RPMI7951 (cell line): Measurements from ENCODE around the gene VANGL1. TPM values are rescaled to one million over a fixed set of nuclear protein-coding genes. Genes with fewer than 3 reads are reported as not detected.

Experiments used
- DNase-seq: peaks from one replicate; pipeline ENCODE4 v3.0.0-alpha.2; 2012; ENCODE audit warnings: low read depth
- total RNA-seq: library from RNA; depleted of rRNA; stranded (reverse); fragments of >200 nt; shearing (Covaris generic); gene quantifications from 2 replicates; pipeline ENCODE4 v1.2.3, GENCODE V29; 2014

Gene VANGL1
- total RNA-seq, 1 experiment from 2014 or later, result 21.9 TPM

- peak; percentile 66 for DNase-seq
These were observed 63.5 kb downstream of the VANGL1 start for GRCh38 chr1:115705085-115705951.

GRCh38 chr1:115705963-115706362, 64.2 kb downstream of the VANGL1 start:
- DNase-seq, result no peak

DNA sequence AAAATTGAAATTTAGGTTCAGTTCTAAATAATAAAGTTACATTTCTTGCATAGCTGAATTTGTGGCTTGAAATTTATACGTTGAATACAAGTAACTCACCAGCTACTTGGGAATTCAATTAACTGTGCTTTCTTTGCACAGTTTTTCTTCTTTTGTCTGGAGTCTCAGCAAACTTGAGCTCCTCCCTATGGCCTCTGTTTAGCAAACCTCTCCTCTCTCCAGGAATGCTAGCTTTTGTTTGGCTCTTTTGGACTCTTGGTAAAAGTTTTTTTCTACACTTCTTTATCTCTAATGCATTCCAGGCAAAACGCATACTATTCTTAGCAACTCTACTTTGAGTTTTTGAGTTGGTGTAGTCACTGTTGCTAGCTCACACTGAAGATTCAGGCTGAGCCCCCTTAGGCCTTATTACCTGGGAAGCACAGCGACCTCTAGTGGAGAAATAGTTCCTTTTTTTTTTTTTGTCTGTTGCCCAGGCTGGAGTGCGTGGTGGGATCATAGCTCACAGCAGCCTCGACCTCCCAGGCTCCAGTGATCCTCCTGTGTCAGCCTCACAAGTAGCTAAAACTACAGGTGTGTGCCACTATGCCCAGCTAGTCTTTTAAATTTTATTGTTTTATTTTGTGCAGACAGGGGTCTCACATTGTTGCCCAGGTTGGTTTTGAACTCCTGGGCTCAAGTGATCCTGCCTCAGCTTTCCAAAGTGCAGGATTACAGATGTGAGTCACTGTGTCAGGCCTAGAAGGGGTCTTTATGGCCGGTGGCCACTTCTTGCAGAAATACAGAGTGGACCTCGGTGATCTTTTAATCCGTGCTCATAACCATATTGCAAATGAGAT, 65.0 kb downstream of the VANGL1 start:
- peak; percentile 56 for DNase-seq

DNA sequence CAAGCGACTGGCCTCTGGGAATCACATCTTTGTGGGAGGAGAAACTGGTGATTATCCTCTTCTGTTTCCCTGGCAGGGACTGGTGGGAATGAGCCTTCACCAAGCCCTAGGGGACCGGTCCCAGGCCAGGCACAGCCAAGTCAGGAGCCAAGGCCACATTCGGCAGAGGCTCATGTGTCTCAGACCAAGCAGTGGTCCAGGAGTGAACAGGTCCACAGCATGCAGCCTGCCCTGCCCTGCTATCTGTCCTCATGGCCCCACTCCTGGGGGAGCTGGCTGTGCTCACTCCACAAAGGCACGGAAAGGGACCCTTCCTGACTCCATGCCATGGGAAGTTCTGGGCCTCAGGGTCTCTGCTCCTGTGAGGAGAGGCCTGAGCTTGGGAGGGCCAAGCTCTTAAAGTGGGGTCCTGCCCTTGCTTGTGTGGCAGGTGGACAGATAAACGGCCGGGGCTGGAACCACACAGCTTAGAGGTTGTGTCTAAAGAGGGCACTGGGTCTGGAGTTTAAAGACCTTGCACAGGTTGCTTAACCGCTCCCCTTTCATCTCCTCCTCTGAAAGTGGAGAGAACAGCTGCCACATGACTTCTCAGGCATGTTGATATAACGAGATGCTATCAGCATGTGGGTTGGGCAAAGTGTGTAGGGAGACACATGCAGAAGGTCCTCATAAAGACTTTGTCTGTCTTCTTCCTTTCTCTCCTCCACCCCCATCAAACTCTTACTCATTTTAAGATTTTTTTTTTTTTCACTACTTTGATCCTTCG, 69.3 kb downstream of the VANGL1 start:
- DNase-seq, result peak; percentile 5

GRCh38 chr1:115712911-115713609, 71.3 kb downstream of the VANGL1 start:
- DNase-seq, result no peak

DNA sequence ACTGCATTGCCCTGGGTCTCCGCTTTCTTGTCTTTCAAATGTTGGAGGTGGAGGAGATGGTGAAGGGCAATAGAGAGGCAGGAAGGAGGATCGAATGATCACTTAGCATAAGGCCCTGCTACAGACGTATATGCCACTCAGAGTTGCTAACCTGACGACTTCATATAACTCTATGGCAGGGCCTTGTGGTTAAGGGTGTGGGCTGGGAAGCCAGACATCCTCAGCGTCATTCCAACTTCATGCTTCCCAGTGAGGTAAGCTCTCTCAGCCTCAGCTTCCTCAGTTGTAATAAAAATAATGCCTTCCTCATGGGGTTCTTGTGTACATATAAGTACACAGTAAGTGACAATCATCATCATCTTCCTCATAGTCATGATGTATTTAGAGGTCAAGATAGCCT, 72.1 kb downstream of the VANGL1 start:
- DNase-seq, result no peak

GRCh38 chr1:115714572-115715141, 72.9 kb downstream of the VANGL1 start:
- no peak for DNase-seq

DNA sequence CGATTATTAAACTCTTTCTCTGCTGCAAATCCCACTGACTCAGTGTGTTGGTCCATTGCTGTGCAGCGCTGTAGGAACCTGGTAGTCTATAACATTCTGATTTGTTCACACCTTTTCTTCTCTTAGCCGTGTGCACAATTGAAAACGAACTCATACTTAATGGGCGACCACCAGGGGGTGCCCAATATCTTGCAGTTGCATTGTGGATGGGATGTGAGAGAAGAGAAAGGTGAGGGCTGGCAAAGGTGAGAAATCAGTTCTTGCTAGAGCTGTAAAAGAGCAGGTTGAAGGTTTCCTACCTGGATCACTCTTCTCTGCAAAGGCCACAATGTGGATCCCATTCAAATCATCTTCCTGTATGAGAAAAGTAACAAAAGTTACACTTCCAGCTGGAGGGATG, 75.8 kb downstream of the VANGL1 start:
- DNase-seq, result peak; percentile 18

DNA sequence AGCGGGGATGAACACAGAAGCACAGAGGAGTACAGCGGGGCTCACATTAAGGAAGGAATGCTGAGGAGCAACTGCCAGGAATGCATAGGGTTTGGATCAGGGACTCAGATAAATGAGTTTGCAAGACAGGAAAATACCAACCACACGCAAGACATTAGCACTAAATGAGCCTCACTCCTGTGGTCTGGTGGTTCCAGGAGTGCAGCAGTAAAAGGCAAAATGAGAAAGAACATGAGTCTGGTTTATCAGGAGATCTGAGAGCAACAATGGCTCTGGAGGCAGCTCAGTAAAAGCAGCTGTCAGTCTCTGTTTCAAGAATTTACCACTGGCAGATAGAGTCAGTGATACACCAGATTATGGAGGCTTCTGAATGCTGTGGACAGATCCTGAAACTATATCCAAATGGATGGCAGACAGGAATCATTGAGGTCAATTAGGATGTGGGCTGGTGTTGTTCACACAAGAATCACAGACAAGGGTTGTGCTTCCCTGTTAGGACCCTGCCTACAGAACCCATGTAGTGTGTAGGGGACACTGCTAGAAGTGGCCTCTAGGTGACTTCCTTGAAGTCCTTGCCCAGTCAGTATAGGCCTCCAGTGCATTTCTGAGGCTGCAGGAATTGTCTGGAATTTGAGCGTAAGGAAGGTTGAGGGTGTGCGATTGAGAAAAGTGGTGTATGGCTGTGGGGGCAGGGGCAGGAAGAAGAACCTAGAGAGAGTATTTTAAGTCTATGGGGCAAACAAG, 76.4 kb downstream of the VANGL1 start:
- DNase-seq, result no peak

DNA sequence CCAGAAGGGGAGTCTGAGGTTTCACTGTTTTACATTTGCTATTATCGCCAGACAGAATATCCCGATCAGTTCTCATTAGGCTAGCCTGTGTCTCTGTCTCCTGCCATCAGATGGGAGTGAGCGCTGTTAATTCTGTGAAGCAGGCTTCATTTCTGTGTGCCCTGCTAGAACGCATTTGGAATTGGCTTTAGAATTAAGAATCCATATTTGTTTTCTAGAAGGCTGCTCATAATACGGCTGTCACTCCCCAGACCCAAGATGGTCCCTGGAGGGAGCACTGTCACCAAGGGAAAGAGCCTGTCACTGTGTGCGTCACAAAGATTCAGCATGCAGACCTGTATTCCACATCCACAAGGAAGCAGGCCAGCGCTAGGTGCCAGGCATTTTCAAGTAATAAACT, 77.5 kb downstream of the VANGL1 start:
- DNase-seq, result no peak

- no peak for DNase-seq
These were observed 80.5 kb downstream of the VANGL1 start for GRCh38 chr1:115722221-115722620.

- no peak for DNase-seq
These were observed 82.0 kb downstream of the VANGL1 start for GRCh38 chr1:115723756-115724155.

DNA sequence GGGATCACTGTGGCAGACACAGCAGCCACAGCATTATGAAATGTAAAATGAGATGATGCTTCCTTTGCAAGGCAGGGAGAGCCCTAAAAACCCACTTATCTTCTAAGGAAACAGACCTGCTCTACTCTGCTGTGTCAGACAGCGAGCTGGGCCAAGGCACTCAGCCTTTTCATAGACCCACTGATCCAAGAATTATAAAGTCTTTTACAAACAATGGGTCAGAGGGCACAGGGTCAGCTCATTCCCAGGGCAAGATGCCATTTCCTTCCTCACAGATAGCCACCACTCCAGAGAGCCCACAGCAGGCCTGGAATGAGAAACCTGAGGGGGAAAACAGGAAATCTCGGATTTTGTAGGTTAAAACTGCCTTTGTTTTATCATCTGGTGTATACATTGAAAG, 83.8 kb downstream of the VANGL1 start:
- no peak for DNase-seq

DNA sequence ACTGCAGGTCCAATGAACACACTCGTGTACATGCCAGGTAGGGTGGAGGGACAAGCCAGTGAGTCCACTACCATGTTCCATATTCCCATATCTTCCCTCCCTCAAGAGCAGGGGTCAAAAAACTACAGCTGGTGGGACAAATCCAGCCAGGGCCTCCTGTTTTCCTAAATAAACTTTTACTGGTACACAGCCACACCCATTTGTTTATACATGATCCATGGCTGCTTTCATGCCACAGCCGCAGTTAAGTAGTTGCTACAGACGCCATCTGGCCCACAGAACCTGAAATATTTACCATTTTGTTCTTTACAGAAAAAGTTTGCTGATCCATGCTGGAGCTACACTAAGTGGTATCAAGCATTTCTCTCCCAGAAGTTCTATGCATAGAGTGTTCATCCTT, 84.4 kb downstream of the VANGL1 start:
- DNase-seq, result no peak

DNA sequence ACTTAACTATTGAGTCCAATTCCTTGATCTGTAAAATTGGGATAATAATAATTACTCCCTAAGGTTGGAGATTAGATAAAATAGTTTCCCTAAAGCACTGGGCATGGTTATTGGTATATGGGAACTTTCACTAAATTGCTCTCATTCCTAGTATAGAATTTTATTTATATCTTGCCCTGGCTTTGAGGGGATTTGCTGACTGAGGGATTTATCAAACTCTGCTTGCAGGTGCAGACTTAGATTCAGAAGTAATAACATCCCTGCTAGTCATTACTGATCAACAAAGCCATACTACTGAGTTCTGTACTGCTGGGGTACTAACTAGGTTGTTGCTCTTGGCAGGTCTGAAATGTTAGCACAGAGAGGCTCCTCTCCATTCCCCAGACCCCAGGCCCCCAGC, 84.8 kb downstream of the VANGL1 start:
- DNase-seq, result no peak

- peak; percentile 86 for DNase-seq
These were observed 86.0 kb downstream of the VANGL1 start for GRCh38 chr1:115727706-115728249.

DNA sequence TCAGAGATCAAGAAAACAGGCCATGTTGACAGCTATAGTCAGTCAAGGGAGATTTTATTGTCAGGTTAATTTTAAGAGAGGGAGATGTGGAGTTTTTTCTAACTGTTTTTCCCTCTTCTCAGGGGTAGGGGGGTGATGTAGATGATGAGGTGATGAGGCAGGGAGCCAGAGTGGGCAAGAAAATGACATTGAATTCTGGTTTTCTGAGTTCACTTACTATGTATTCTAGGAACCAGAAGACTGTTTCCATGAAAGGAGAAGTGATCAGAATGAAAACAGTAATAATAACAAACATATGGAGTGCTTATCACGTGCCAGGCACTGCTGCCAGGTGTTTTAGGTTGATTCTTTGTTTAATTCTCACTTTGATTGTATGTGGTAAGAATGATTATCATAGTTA, 86.6 kb downstream of the VANGL1 start:
- DNase-seq, result no peak

DNA sequence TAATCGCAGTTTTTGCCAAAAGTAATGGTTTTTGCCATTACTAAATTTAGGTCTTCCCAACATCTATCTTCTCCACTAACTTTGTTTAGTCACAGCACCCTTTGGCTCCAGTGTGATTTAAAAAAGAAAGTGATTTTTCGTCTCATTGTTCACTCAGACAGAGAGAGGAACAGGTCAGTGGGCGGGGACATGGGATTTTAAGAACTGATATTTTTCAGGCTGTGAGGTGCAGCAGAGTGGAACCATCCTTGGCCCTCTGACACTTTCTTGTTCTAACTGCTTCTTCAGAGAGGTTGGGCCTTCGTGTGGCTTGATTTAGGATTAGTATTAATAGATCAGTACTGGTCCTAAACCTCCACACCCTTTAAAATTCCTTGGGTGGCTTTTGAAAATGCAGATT, 88.0 kb downstream of the VANGL1 start:
- DNase-seq, result no peak

- DNase-seq, result no peak
These were observed 90.5 kb downstream of the VANGL1 start for GRCh38 chr1:115732316-115732715.

GRCh38 chr1:115740811-115741210, 99.0 kb downstream of the VANGL1 start:
- no peak for DNase-seq
